H1 (cell line): ENCODE data around the gene SERPINH1. TPM values are rescaled to one million over a fixed set of nuclear protein-coding genes. Genes with fewer than 3 reads are reported as not detected.

Source experiments
- CTCF ChIA-PET: fragments of 300-600 bp; sonication (Branson Sonifier 250); formaldehyde crosslinking; loops from one replicate; lab custom pipeline; 2021; ENCODE audit not compliant: partially characterized antibody; lab: Charles Lee
- POLR2A ChIA-PET: fragments of 300-600 bp; sonication (Branson Sonifier 250); formaldehyde crosslinking; loops from one replicate; lab custom pipeline; 2021; ENCODE audit warnings: inconsistent platforms; ENCODE audit not compliant: partially characterized antibody; lab: Charles Lee
- DNase-seq, 2 experiments: peaks; one replicate each; pipeline versions ENCODE4 v3.0.0 to v3.0.0-alpha.2; 2010 to 2022; ENCODE audit warnings: low spot score in 2 of 2, low read depth in 1 of 2, mixed read lengths in 1 of 2
- FAIRE-seq: peaks from 2 replicates; lab custom pipeline; 2011; peaks lifted over from hg19 to GRCh38; lab: Jason Lieb, UNC
- H2AFZ ChIP-seq: 2 replicates; pipeline ENCODE4 v1.8.1; 2012; ENCODE audit warnings: low read length, inconsistent platforms
- H2AK5ac ChIP-seq: 2 replicates; pipeline ENCODE4 v1.6.1; 2013; ENCODE audit warnings: low read depth, low read length
- H2BK120ac ChIP-seq: replicated peaks from 2 replicates; pipeline ENCODE3; 2013; ENCODE audit warnings: low read depth, low read length, inconsistent platforms
- H2BK12ac ChIP-seq: 2 replicates; pipeline ENCODE4 v1.6.1; 2013; ENCODE audit warnings: low read depth, low read length
- H2BK15ac ChIP-seq: 2 replicates; pipeline ENCODE4 v1.6.1; 2013; ENCODE audit warnings: low read length
- H2BK20ac ChIP-seq: 2 replicates; pipeline ENCODE4 v1.6.1; 2013; ENCODE audit warnings: low read length
- H2BK5ac ChIP-seq: 2 replicates; pipeline ENCODE4 v1.6.1; 2013; ENCODE audit warnings: low read depth, low read length
- H3K14ac ChIP-seq: 2 replicates; pipeline ENCODE4 v1.6.1; 2013; ENCODE audit warnings: inconsistent platforms; ENCODE audit not compliant: insufficient read length
- H3K18ac ChIP-seq: 2 replicates; pipeline ENCODE4 v1.6.1; 2013; ENCODE audit warnings: low read length; ENCODE audit errors: extremely low read depth
- H3K23ac ChIP-seq: 2 replicates; pipeline ENCODE4 v1.6.1; 2013; ENCODE audit warnings: inconsistent platforms; ENCODE audit not compliant: insufficient read length
- H3K23me2 ChIP-seq: 2 replicates; pipeline ENCODE4 v1.6.1; 2013; ENCODE audit warnings: low read depth, low read length
- H3K27ac ChIP-seq: 2 replicates; pipeline ENCODE4 v1.6.1; 2011; ENCODE audit warnings: low read depth, low read length, inconsistent platforms
- H3K27me3 ChIP-seq, 4 experiments: replicated peaks in 1 of 4; 1 replicate in 1 of 4; 2 replicates in 3 of 4; pipeline versions ENCODE4 v1.6.1 to v1.8.1; 2011 to 2013; ENCODE audit warnings: low read length in 3 of 4, mild to moderate bottlenecking in 3 of 4, inconsistent platforms in 2 of 4, mixed read lengths in 2 of 4, moderate library complexity in 1 of 4; ENCODE audit not compliant: control insufficient read depth in 3 of 4, insufficient read depth in 3 of 4; ENCODE audit errors: extremely low read depth in 1 of 4
- H3K36me3 ChIP-seq, 4 experiments: 2 replicates each; pipeline versions ENCODE4 v1.6.1 to v1.8.1; 2011 to 2013; ENCODE audit warnings: mild to moderate bottlenecking in 4 of 4, low read length in 3 of 4, moderate library complexity in 2 of 4, control low read depth in 1 of 4, inconsistent platforms in 1 of 4; ENCODE audit not compliant: insufficient read depth in 4 of 4, control insufficient read depth in 2 of 4
- H3K4ac ChIP-seq: replicated peaks from 2 replicates; pipeline ENCODE3; 2013; ENCODE audit warnings: low read length, low read depth, mixed read lengths, inconsistent platforms; ENCODE audit not compliant: insufficient read length
- H3K4me1 ChIP-seq, 4 experiments: replicated peaks in 1 of 4; 1 replicate in 1 of 4; 2 replicates in 3 of 4; pipeline versions ENCODE4 v1.6.1 to v1.8.1; 2011 to 2013; ENCODE audit warnings: low read length in 3 of 4, inconsistent platforms in 2 of 4, mixed read lengths in 1 of 4; ENCODE audit not compliant: insufficient read depth in 4 of 4, control insufficient read depth in 3 of 4
- H3K4me2 ChIP-seq, 2 experiments: 2 replicates each; pipeline versions ENCODE4 v1.6.1 to v1.8.1; 2011 to 2013; ENCODE audit warnings: low read depth in 2 of 2, low read length in 2 of 2, control low read depth in 1 of 2, inconsistent platforms in 1 of 2, mild to moderate bottlenecking in 1 of 2; ENCODE audit not compliant: insufficient read depth in 1 of 2
- H3K4me3 ChIP-seq, 4 experiments: fragments of 200-600, 300-600 bp in 1 of 4; sonication (generic), shearing (Covaris generic), sonication (Bioruptor Twin) in 1 of 4; 2 replicates each; pipeline versions ENCODE4 v1.5.1 to v1.8.1; 2011 to 2016; ENCODE audit warnings: low read length in 4 of 4, low read depth in 3 of 4, control low read depth in 2 of 4, inconsistent platforms in 2 of 4, mild to moderate bottlenecking in 2 of 4, mixed read lengths in 1 of 4, moderate library complexity in 1 of 4; ENCODE audit not compliant: insufficient read depth in 2 of 4; ENCODE audit errors: extremely low read depth in 1 of 4
- H3K56ac ChIP-seq: replicated peaks from 2 replicates; pipeline ENCODE3; 2013; ENCODE audit warnings: low read depth, mild to moderate bottlenecking, mixed read lengths, low read length, inconsistent platforms; ENCODE audit not compliant: insufficient read length
- H3K79me1 ChIP-seq: 2 replicates; pipeline ENCODE4 v1.6.1; 2013; ENCODE audit warnings: low read depth, low read length, control low read depth
- H3K79me2 ChIP-seq, 2 experiments: 2 replicates each; pipeline versions ENCODE4 v1.6.1 to v1.8.1; 2012 to 2013; ENCODE audit warnings: low read length in 2 of 2, mild to moderate bottlenecking in 2 of 2, inconsistent platforms in 1 of 2; ENCODE audit not compliant: insufficient read depth in 2 of 2, control insufficient read depth in 1 of 2
- H3K9ac ChIP-seq, 4 experiments: replicated peaks in 1 of 4; 1 replicate in 1 of 4; 2 replicates in 3 of 4; pipeline versions ENCODE4 v1.6.1 to v1.8.1; 2011 to 2013; ENCODE audit warnings: low read depth in 3 of 4, low read length in 3 of 4, control low read depth in 2 of 4, mild to moderate bottlenecking in 2 of 4, moderate library complexity in 2 of 4, inconsistent platforms in 1 of 4; ENCODE audit errors: extremely low read depth in 1 of 4
- H3K9me3 ChIP-seq, 2 experiments: 2 replicates each; pipeline versions ENCODE4 v1.6.1 to v1.8.1; 2012 to 2013; ENCODE audit warnings: mild to moderate bottlenecking in 2 of 2, moderate library complexity in 2 of 2, control low read depth in 1 of 2, inconsistent platforms in 1 of 2, low read depth in 1 of 2, low read length in 1 of 2, mixed read lengths in 1 of 2; ENCODE audit not compliant: insufficient read depth in 2 of 2
- H4K20me1 ChIP-seq, 2 experiments: replicated peaks in 1 of 2; 2 replicates each; pipeline versions ENCODE3 to v1.8.1; 2011 to 2013; ENCODE audit warnings: inconsistent platforms in 2 of 2, low read length in 2 of 2, mild to moderate bottlenecking in 1 of 2; ENCODE audit not compliant: insufficient read depth in 2 of 2, control insufficient read depth in 1 of 2
- H4K5ac ChIP-seq: 2 replicates; pipeline ENCODE4 v1.6.1; 2013; ENCODE audit warnings: low read length, low read depth, mixed read lengths, inconsistent platforms; ENCODE audit not compliant: insufficient read length
- H4K8ac ChIP-seq: 2 replicates; pipeline ENCODE4 v1.8.0; 2013; ENCODE audit warnings: mild to moderate bottlenecking, moderate library complexity, low read length, inconsistent platforms; ENCODE audit not compliant: insufficient read depth; ENCODE audit errors: extremely low read depth
- H4K91ac ChIP-seq: replicated peaks from 2 replicates; pipeline ENCODE3; 2013; ENCODE audit warnings: low read length, mixed read lengths, inconsistent platforms; ENCODE audit not compliant: insufficient read length
- CBX8 ChIP-seq: fragments of 300-800, 300-1000 bp; sonication (generic); IDR thresholded peaks from 2 replicates; pipeline ENCODE4 v1.7.1; 2016; ENCODE audit warnings: low read depth, low read length, borderline replicate concordance
- CTCF ChIP-seq, 3 experiments: IDR thresholded peaks; 1 replicate in 2 of 3; 2 replicates in 1 of 3; pipeline versions ENCODE4 v1.5.1 to v1.6.1; 2011; ENCODE audit warnings: low read length in 3 of 3, mild to moderate bottlenecking in 3 of 3, inconsistent platforms in 2 of 3, low read depth in 1 of 3, moderate library complexity in 1 of 3; ENCODE audit not compliant: insufficient read depth in 1 of 3; ENCODE audit errors: control extremely low read depth in 1 of 3
- GABPA ChIP-seq: IDR thresholded peaks from 2 replicates; pipeline ENCODE4 v1.6.1; 2011; ENCODE audit warnings: mild to moderate bottlenecking, low read length, moderate library complexity, borderline replicate concordance; ENCODE audit not compliant: insufficient read depth
- JUN ChIP-seq: IDR thresholded peaks from 2 replicates; pipeline ENCODE4 v1.6.1; 2011; ENCODE audit warnings: low read depth, mild to moderate bottlenecking, improper control_type of control experiment, low read length
- SIN3A ChIP-seq, 2 experiments: IDR thresholded peaks in 1 of 2; conservative IDR thresholded peaks in 1 of 2; 2 replicates each; pipeline ENCODE4 v1.6.1; 2011 to 2012; ENCODE audit warnings: low read length in 2 of 2, improper control_type of control experiment in 1 of 2, low read depth in 1 of 2, mild to moderate bottlenecking in 1 of 2
- SP1 ChIP-seq: IDR thresholded peaks from 2 replicates; pipeline ENCODE4 v1.6.1; 2011; ENCODE audit warnings: low read depth, low read length
- SP2 ChIP-seq: IDR thresholded peaks from 2 replicates; pipeline ENCODE4 v1.6.1; 2012; ENCODE audit warnings: mild to moderate bottlenecking, low read length, inconsistent platforms
- SP4 ChIP-seq: IDR thresholded peaks from 2 replicates; pipeline ENCODE4 v1.6.1; 2012; ENCODE audit warnings: low read length, inconsistent platforms
- TBP ChIP-seq: IDR thresholded peaks from 2 replicates; pipeline ENCODE4 v1.6.1; 2011; ENCODE audit warnings: low read depth, low read length, improper control_type of control experiment
- WGBS, 2 experiments: shearing (Covaris generic) in 1 of 2; methylation state at CpG; one replicate each; pipeline versions ENCODE4 v1.1.6 to v1.1.7; 2013 to 2015; ENCODE audit warnings: low lambda C conversion rate in 2 of 2, mixed read lengths in 2 of 2, inconsistent platforms in 1 of 2, low coverage in 1 of 2, missing lambda C conversion rate in 1 of 2; ENCODE audit not compliant: insufficient replicate concordance in 2 of 2, insufficient coverage in 1 of 2, insufficient read length in 1 of 2; ENCODE audit errors: extremely low coverage in 1 of 2, missing lambda C conversion rate in 1 of 2; 5-methylcytosine and 5-hydroxymethylcytosine counted together
- polyA plus RNA-seq, 7 experiments: library from polyadenylated mRNA; depleted of rRNA in 3 of 7; stranded (reverse) in 5 of 7; unstranded in 2 of 7; fragments of >200 nt in 5 of 7; fragments of 200-250 nt in 2 of 7; gene quantifications; 1 replicate in 5 of 7; 2 replicates in 1 of 7; 4 replicates in 1 of 7; pipeline versions ENCODE4 v1.2.1 to v1.2.3, GENCODE V29; 2011 to 2013; ENCODE audit warnings: missing spikeins in 2 of 7, mixed read lengths in 2 of 7
- total RNA-seq: library from RNA; stranded (reverse); fragmentation: NEBNext Ultra II Directional; extraction: Animal tissue kit (Norgen Biotek cat#: 25700); gene quantifications from 2 replicates; pipeline ENCODE4 v1.2.1, GENCODE V29; 2021

The SERPINH1 gene
- total and polyA plus RNA-seq, 2 of the 8 experiments (the other 6 are each of a cell fraction or from before 2014, with no cell fraction given), result 420 to 621 TPM

- no peaks in the 10 kb centered on the region for H3K36me3 ChIP-seq
- ChIA-PET CTCF (interaction anchor here (0.7 to 27.2 kb wide), 15 partner anchors 9 to 136 kb away, joined by 3 to 603 read pairs (median 7); no protein-coding TSS in a partner anchor), POLR2A (interaction anchor here (0.9 to 2.3 kb wide), 5 partner anchors 32 to 119 kb away, joined by 3 to 9 read pairs (median 4); partner anchors contain the start of gene SERPINH1)
- no peak overlapping the region for H3K23ac ChIP-seq
- H3K4me3 ChIP-seq, result peak overlapping the region in 3 of 4 experiments; percentile 75 to 77 (median 77); a peak in 5 of 8 replicates
- peaks cover 0 to 7% (median 1%) of the 10 kb centered on the region in 4 experiments; a peak in 2 of 7 replicates for H3K4me1 ChIP-seq
- H2BK5ac ChIP-seq, result no peak overlapping the region
- H3K27ac ChIP-seq, result no peak overlapping the region
- FAIRE-seq, result no peak
- no peak overlapping the region for H3K18ac ChIP-seq
- H2BK120ac ChIP-seq, result no peak overlapping the region
- no peak overlapping the region for H2BK15ac ChIP-seq
- H3K79me2 ChIP-seq, result no peaks in the 10 kb centered on the region
- H2BK12ac ChIP-seq, result no peak overlapping the region
- no peak overlapping the region for H3K56ac ChIP-seq
- 76% methylated on average over 10 of the region's 10 CpGs; no CpG with 5 or more reads in 1 of the 2 experiments for WGBS, 2 experiments
- H3K14ac ChIP-seq, result no peak overlapping the region
- H3K23me2 ChIP-seq, result peaks cover 9% of the 10 kb centered on the region; the same call in 1 of the 2 replicates
- H3K4me2 ChIP-seq, result peak overlapping the region; percentile 88 to 95; a peak in 3 of 4 replicates
- H2AK5ac ChIP-seq, result no peak overlapping the region
- H4K5ac ChIP-seq, result no peak overlapping the region
- peaks cover 14 to 35% (median 19%) of the 10 kb centered on the region in 4 experiments; a peak in 6 of 7 replicates for H3K27me3 ChIP-seq
- no peaks in the 10 kb centered on the region for H3K9me3 ChIP-seq
- H4K8ac ChIP-seq, result no peak overlapping the region
- no peak overlapping the region; a peak in 1 of 7 replicates for H3K9ac ChIP-seq
- H3K4ac ChIP-seq, result no peak overlapping the region
- no peak overlapping the region for H2BK20ac ChIP-seq
- no peaks in the 10 kb centered on the region for H4K20me1 ChIP-seq
- DNase-seq, result no peak
- H4K91ac ChIP-seq, result no peak overlapping the region
- H2AFZ ChIP-seq, result 0 out of 2 replicates have a peak overlapping the region, but pooled peaks have one; percentile 35
- no peaks in the 10 kb centered on the region; the same call in 1 of the 2 replicates for H3K79me1 ChIP-seq
- TF ChIP-seq SP4 (no peak), JUN (no peak), TBP (no peak), GABPA (no peak), SIN3A (conservative IDR thresholded peaks at IDR 0.05 in 1 of 2, IDR thresholded peaks at IDR 0.05 in 1 of 2; ENCODE audit: low read depth in 1 of 2, low read length in 2 of 2) (no peak), SP1 (no peak), CBX8 (no peak), CTCF (IDR thresholded peaks at IDR 0.05; ENCODE audit: control extremely low read depth in 1 of 3, insufficient read depth in 1 of 3, low read depth in 1 of 3, low read length in 3 of 3) (no peak), SP2 (no peak)
Measured at GRCh38 chr11:75523811-75524664, 38.0 kb upstream of the SERPINH1 start.
